GM12878 (cell line): ENCODE results near the gene ISG15. TPM values are rescaled to one million over a fixed set of nuclear protein-coding genes. Genes with fewer than 3 reads are reported as not detected.

ENCODE experiments used
- ATAC-seq: fragments of 200-7000 bp; cut with Tn5 transposase; 3 replicates; pipeline ENCODE4 v1.9.1; 2020; ENCODE audit warnings: mild to moderate bottlenecking, moderate library complexity
- BruUV-seq: library from RNA; stranded (reverse); fragments of 400-500 nt; replicated peaks from 2 replicates; lab custom pipeline; 2021; lab: Mats Ljungman, UMichigan
- CTCF ChIA-PET: fragments of 300-600 bp; sonication (Branson Sonifier 250); formaldehyde crosslinking; extraction: SDS; loops from one replicate; lab custom pipeline; 2021; ENCODE audit warnings: inconsistent platforms; lab: Yijun Ruan, JAX
- POLR2A ChIA-PET: fragments of 350-600 bp; formaldehyde crosslinking; extraction: SDS; loops from one replicate; lab custom pipeline; 2021; ENCODE audit warnings: inconsistent platforms; lab: Charles Lee
- RAD21 ChIA-PET: fragments of 300-600 bp; sonication (Branson Sonifier 250); formaldehyde crosslinking; loops from one replicate; lab custom pipeline; 2023; ENCODE audit warnings: antibody characterized with exemption; ENCODE audit not compliant: unreplicated experiment; lab: Charles Lee
- SMC1A ChIA-PET: fragments of 300-600 bp; sonication (Branson Sonifier 250); formaldehyde crosslinking; loops from one replicate; lab custom pipeline; 2023; ENCODE audit not compliant: unreplicated experiment, uncharacterized antibody; lab: Charles Lee
- DNase-seq: peaks from one replicate; pipeline ENCODE4 v3.0.0-alpha.2; 2011; ENCODE audit warnings: low read depth, low spot score
- FAIRE-seq: peaks from 3 replicates; lab custom pipeline; 2011; peaks lifted over from hg19 to GRCh38; lab: Jason Lieb, UNC
- H2AFZ ChIP-seq: 2 replicates; pipeline ENCODE4 v1.6.0; 2011; ENCODE audit warnings: low read depth, low read length, control low read depth; ENCODE audit not compliant: control insufficient read depth
- H3K27ac ChIP-seq: 2 replicates; pipeline ENCODE4 v1.5.1; 2011; ENCODE audit warnings: control low read depth; ENCODE audit not compliant: control insufficient read depth, insufficient read depth
- H3K27me3 ChIP-seq, 2 experiments: replicated peaks in 1 of 2; 2 replicates each; pipeline versions ENCODE4 v1.6.0 to v1.6.1; 2011; ENCODE audit warnings: low read length in 1 of 2; ENCODE audit not compliant: control insufficient read depth in 2 of 2, insufficient read depth in 2 of 2
- H3K36me3 ChIP-seq, 2 experiments: 2 replicates each; pipeline ENCODE4 v1.5.1; 2011; ENCODE audit warnings: low read length in 1 of 2; ENCODE audit not compliant: control insufficient read depth in 2 of 2, insufficient read depth in 2 of 2
- H3K4me1 ChIP-seq: 2 replicates; pipeline ENCODE4 v1.6.1; 2011; ENCODE audit warnings: mild to moderate bottlenecking, low read length, moderate library complexity, mixed read lengths; ENCODE audit not compliant: control insufficient read depth, insufficient read depth
- H3K4me2 ChIP-seq: 2 replicates; pipeline ENCODE4 v1.6.0; 2011; ENCODE audit warnings: control low read depth; ENCODE audit not compliant: control insufficient read depth, insufficient read depth
- H3K4me3 ChIP-seq: fragments of 200-600 bp; sonication (generic); 2 replicates; pipeline ENCODE4 v1.5.1; 2016
- H3K79me2 ChIP-seq: 2 replicates; pipeline ENCODE4 v1.6.0; 2011; ENCODE audit warnings: low read length; ENCODE audit not compliant: control insufficient read depth, insufficient read depth
- H3K9ac ChIP-seq: 2 replicates; pipeline ENCODE4 v1.8.0; 2011; ENCODE audit warnings: low read length, control low read depth, mixed read lengths; ENCODE audit not compliant: control insufficient read depth, insufficient read depth
- H3K9me3 ChIP-seq: replicated peaks from 3 replicates; pipeline ENCODE4 v1.5.1; 2011; ENCODE audit warnings: mild to moderate bottlenecking, low read length; ENCODE audit not compliant: control insufficient read depth, insufficient read depth
- H4K20me1 ChIP-seq: 2 replicates; pipeline ENCODE4 v1.6.0; 2011; ENCODE audit not compliant: control insufficient read depth, insufficient read depth
- EP300 ChIP-seq, 2 experiments: fragments of 150-350 bp in 1 of 2; IDR thresholded peaks; 2 replicates each; pipeline ENCODE4 v1.6.1; 2011 to 2012; ENCODE audit warnings: low read depth in 2 of 2, low read length in 2 of 2, borderline replicate concordance in 1 of 2, improper control_type of control experiment in 1 of 2, inconsistent platforms in 1 of 2; ENCODE audit not compliant: control insufficient read depth in 1 of 2
- GATAD2B ChIP-seq: fragments of 450-650 bp; conservative IDR thresholded peaks from 2 replicates; pipeline ENCODE4 v1.6.1; 2017; ENCODE audit warnings: low read depth, mild to moderate bottlenecking, moderate library complexity
- IKZF1 ChIP-seq: fragments of 450-650 bp; conservative IDR thresholded peaks from 2 replicates; pipeline ENCODE4 v1.6.1; 2017; ENCODE audit warnings: antibody characterized with exemption, mild to moderate bottlenecking
- IRF5 ChIP-seq: fragments of 450-650 bp; IDR thresholded peaks from 2 replicates; pipeline ENCODE4 v1.6.1; 2017; ENCODE audit warnings: borderline replicate concordance
- NKRF ChIP-seq: fragments of 450-650 bp; conservative IDR thresholded peaks from 2 replicates; pipeline ENCODE4 v1.6.1; 2017; ENCODE audit warnings: mild to moderate bottlenecking, moderate library complexity
- NR2F1 ChIP-seq: fragments of 450-650 bp; conservative IDR thresholded peaks from 2 replicates; pipeline ENCODE4 v1.6.1; 2017; ENCODE audit warnings: mild to moderate bottlenecking
- WGBS: methylation state at CpG from one replicate; pipeline ENCODE4 v1.1.6; 2016; ENCODE audit warnings: low lambda C conversion rate; ENCODE audit not compliant: insufficient replicate concordance, insufficient coverage; ENCODE audit errors: missing lambda C conversion rate; 5-methylcytosine and 5-hydroxymethylcytosine counted together
- in situ Hi-C: fragments of 300-500 bp; cut with MboI; formaldehyde crosslinking; loops from 9 replicates; pipeline ENCODE4 v1.14.3; 2018; ENCODE audit warnings: mixed read lengths
- intact Hi-C: fragments of 100-400 bp; cut with micrococcal nuclease; formaldehyde crosslinking; loops from one replicate; pipeline ENCODE4 v1.14.2; 2022; ENCODE audit not compliant: unreplicated experiment
- polyA plus RNA-seq, 11 experiments: library from polyadenylated mRNA; depleted of rRNA in 4 of 11; unstranded in 6 of 11; stranded (reverse) in 5 of 11; fragments of >200 nt; fragmentation: Nextera tagmentation in 4 of 11; fragmentation: Illumina TruSeq in 1 of 11; extraction: Ambion mirVana in 4 of 11; extraction: Trizol in 1 of 11; gene quantifications; 1 replicate in 1 of 11; 2 replicates in 10 of 11; pipeline versions ENCODE4 v1.2.1 to v1.2.3, GENCODE V29; 2011 to 2016; ENCODE audit warnings: inconsistent platforms in 2 of 11, missing spikeins in 2 of 11, low read depth in 1 of 11
- total RNA-seq, 4 experiments: library from RNA; depleted of rRNA in 3 of 4; stranded (reverse); fragments of >200 nt in 3 of 4; fragmentation: Illumina TruSeq in 1 of 4; extraction: Trizol in 1 of 4; gene quantifications; 2 replicates each; pipeline versions ENCODE4 v1.2.1 to v1.2.3, GENCODE V29; 2013 to 2021

The ISG15 gene
- total and polyA plus RNA-seq, 10 of the 15 experiments (the other 5 are each of a cell fraction or from before 2014, with no cell fraction given): 7.8 to 384 (median 274) TPM

- H4K20me1 ChIP-seq: no peaks in the 10 kb centered on the region
- FAIRE-seq (no peak), ATAC-seq (no peak), DNase-seq (no peak)
- H3K9ac ChIP-seq: no peak overlapping the region
- POLR2A ChIA-PET: interaction anchor here (0.6 kb wide), 1 partner anchor 355 kb away, joined by 6 read pairs; no protein-coding TSS in a partner anchor
- no peaks in the 10 kb centered on the region for H3K79me2 ChIP-seq
- no TSS peak for BruUV-seq
- no peaks in the 10 kb centered on the region for H3K27me3 ChIP-seq
- H3K4me2 ChIP-seq: no peak overlapping the region
- no peak overlapping the region for H3K27ac ChIP-seq
- 70% methylated on average over 30 of the region's 30 CpGs for WGBS
- peak overlapping the region; percentile 55 for H3K4me3 ChIP-seq
- H3K36me3 ChIP-seq: no peaks in the 10 kb centered on the region; a peak in 2 of 4 replicates
- CTCF ChIA-PET: interaction anchor here (4.0 kb wide), 1 partner anchor 18 kb away, joined by 53 read pairs; the partner anchor contains the start of genes AGRN and ISG15
- SMC1A ChIA-PET: interaction anchor here (3.6 kb wide), 1 partner anchor 29 kb away, joined by 24 read pairs; no protein-coding TSS in a partner anchor
- no peaks in the 10 kb centered on the region for H3K9me3 ChIP-seq
- RAD21 ChIA-PET: interaction anchor here (0.7 to 3.8 kb wide), 4 partner anchors 16 to 83 kb away, joined by 3 to 28 read pairs (median 10); no protein-coding TSS in a partner anchor
- intact Hi-C loops (no loop called here), in situ Hi-C loops (no loop called here)
- no peak overlapping the region for H2AFZ ChIP-seq
- TF ChIP-seq IKZF1 (0 out of 2 replicates have a peak, but pooled peaks have one; percentile 3), IRF5 (no peak)
- H3K4me1 ChIP-seq: peaks cover 40% of the 10 kb centered on the region
Observed at GRCh38 chr1:1034439-1034781, 21.1 kb downstream of the ISG15 start.

- ChIA-PET RAD21 (no interaction called here), POLR2A (interaction anchor here (0.6 kb wide), 3 partner anchors 29 to 877 kb away, joined by 3 to 5 read pairs (median 4); no protein-coding TSS in a partner anchor), CTCF (no interaction called here), SMC1A (no interaction called here)
- Histone ChIP-seq H3K9me3 (no peaks in the 10 kb centered on the region), H4K20me1 (no peaks in the 10 kb centered on the region), H2AFZ (no peak overlapping the region), H3K36me3 (no peaks in the 10 kb centered on the region; a peak in 2 of 4 replicates), H3K27me3 (no peaks in the 10 kb centered on the region), H3K4me2 (no peak overlapping the region), H3K9ac (no peak overlapping the region), H3K27ac (no peak overlapping the region), H3K4me1 (peaks cover 48% of the 10 kb centered on the region), H3K79me2 (no peaks in the 10 kb centered on the region), H3K4me3 (no peak overlapping the region)
- no peak for ATAC-seq
- no peak for FAIRE-seq
- BruUV-seq: no TSS peak
- intact Hi-C loops (no loop called here), in situ Hi-C loops (no loop called here)
- WGBS: 85% methylated on average over 19 of the region's 19 CpGs
- no peak for DNase-seq
- TF ChIP-seq NKRF (no peak), NR2F1 (0 out of 2 replicates have a peak, but pooled peaks have one; percentile 13), EP300 (IDR thresholded peaks at IDR 0.05; ENCODE audit: borderline replicate concordance in 1 of 2, control insufficient read depth in 1 of 2, low read depth in 2 of 2, low read length in 2 of 2) (no peak), GATAD2B (no peak)
Observed at GRCh38 chr1:1035291-1035943, 22.1 kb downstream of the ISG15 start.
